Measurements from ENCODE around the gene STK40. TPM values are rescaled to one million over a fixed set of nuclear protein-coding genes. Genes with fewer than 3 reads are reported as not detected.

STK40 gene
- polyA plus RNA-seq, 2 of the 4 experiments (the other 2 are of a cell fraction): 6.0 to 8.9 TPM

DNA sequence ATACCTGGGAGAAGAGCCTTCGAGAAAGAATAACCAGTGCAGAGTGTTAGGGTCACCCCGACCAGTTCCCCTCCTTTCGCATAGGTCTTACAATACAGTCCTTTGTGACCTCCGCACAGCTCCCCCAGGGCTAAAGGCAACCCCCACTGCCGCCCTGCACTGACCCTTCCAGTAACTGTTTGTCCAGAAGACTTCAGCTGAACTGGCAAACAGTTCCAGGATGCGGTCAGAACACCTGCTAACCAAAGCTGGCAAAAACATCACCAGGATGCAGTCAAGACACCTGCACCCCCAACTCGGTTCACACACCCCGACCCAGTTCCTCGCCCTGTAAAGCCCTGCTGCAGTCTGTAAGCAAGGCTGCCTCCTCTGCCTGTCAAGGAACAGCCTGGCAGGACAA lies 55.9 kb downstream of the STK40 start:
- TF ChIP-seq RNF2 (IDR thresholded peaks at IDR 0.05; ENCODE audit: borderline replicate concordance, low read depth): no peak
- TF ChIP-seq, protein P1, sequence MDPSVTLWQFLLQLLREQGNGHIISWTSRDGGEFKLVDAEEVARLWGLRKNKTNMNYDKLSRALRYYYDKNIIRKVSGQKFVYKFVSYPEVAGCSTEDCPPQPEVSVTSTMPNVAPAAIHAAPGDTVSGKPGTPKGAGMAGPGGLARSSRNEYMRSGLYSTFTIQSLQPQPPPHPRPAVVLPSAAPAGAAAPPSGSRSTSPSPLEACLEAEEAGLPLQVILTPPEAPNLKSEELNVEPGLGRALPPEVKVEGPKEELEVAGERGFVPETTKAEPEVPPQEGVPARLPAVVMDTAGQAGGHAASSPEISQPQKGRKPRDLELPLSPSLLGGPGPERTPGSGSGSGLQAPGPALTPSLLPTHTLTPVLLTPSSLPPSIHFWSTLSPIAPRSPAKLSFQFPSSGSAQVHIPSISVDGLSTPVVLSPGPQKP (IDR thresholded peaks at IDR 0.05; ENCODE audit: low read depth, low read length): no peak
- no peak for TF ChIP-seq FOSL2 (IDR thresholded peaks at IDR 0.05)
- no peak for TF ChIP-seq FOSL2 (CRISPR knock-in tag; IDR thresholded peaks at IDR 0.05)
- TF ChIP-seq ESRRA (IDR thresholded peaks at IDR 0.05; ENCODE audit: borderline replicate concordance, low read length): no peak
- TF ChIP-seq, protein P2, sequence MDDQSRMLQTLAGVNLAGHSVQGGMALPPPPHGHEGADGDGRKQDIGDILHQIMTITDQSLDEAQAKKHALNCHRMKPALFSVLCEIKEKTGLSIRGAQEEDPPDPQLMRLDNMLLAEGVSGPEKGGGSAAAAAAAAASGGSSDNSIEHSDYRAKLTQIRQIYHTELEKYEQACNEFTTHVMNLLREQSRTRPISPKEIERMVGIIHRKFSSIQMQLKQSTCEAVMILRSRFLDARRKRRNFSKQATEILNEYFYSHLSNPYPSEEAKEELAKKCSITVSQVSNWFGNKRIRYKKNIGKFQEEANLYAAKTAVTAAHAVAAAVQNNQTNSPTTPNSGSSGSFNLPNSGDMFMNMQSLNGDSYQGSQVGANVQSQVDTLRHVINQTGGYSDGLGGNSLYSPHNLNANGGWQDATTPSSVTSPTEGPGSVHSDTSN (IDR thresholded peaks at IDR 0.05): no peak
- no peak for TF ChIP-seq HOXB13 (CRISPR knock-in tag; IDR thresholded peaks at IDR 0.05; ENCODE audit: low read depth)
- TF ChIP-seq KDM5A (IDR thresholded peaks at IDR 0.05): no peak
- TF ChIP-seq TFCP2L1 (CRISPR knock-in tag; IDR thresholded peaks at IDR 0.05): no peak
- no peaks in the 10 kb centered on the region for H3K9me3 ChIP-seq
- no peak overlapping the region for H3K4me2 ChIP-seq
- ChIA-PET CTCF (interaction anchor here (0.5 kb wide), 1 partner anchor 180 kb away, joined by 4 read pairs; no protein-coding TSS in a partner anchor), POLR2A (no interaction called here)
- FAIRE-seq (no peak), DNase-seq (ENCODE audit: low read depth in 1 of 2, low spot score in 1 of 2) (no peak), ATAC-seq (no peak)
- H3K4me1 ChIP-seq: no peaks in the 10 kb centered on the region
- WGBS (ENCODE audit: missing lambda C conversion rate): 85% methylated on average over 9 of the region's 9 CpGs
- no peak overlapping the region for H3K27ac ChIP-seq
- no peak overlapping the region for H3K4me3 ChIP-seq

DNA sequence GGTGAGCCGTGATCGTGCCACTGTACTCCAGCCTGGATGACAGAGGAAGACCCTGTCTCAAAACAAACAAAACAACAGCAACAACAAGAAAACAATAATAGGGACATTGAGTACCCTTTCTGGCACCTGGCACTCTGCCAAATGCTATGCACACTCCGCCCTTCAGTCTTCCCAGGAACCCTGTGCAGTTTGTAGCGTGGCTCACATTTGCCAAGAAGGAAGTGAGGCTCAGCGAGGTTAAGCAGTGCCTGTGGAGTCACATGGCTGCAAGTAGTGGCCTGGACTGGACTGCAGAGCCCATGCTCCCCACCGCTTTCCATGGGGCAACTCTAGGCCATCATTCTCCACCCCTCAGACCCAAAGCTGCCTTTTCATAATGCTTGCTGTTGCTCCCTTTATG lies 57.0 kb downstream of the STK40 start:
- DNase-seq (ENCODE audit: low read depth in 1 of 2, low spot score in 1 of 2) (no peak), FAIRE-seq (no peak), ATAC-seq (no peak)
- H3K27ac ChIP-seq: no peak overlapping the region
- ChIA-PET POLR2A (no interaction called here), CTCF (interaction anchor here (1.1 kb wide), 1 partner anchor 23 kb away, joined by 3 read pairs; no protein-coding TSS in a partner anchor)
- no peak overlapping the region for H3K4me3 ChIP-seq
- 75% methylated on average over 6 of the region's 6 CpGs for WGBS (ENCODE audit: missing lambda C conversion rate)
- H3K9me3 ChIP-seq: no peaks in the 10 kb centered on the region
- peaks cover 8% of the 10 kb centered on the region; the same call in 2 of the 3 replicates for H3K4me1 ChIP-seq
- TF ChIP-seq EHF (CRISPR knock-in tag; IDR thresholded peaks at IDR 0.05) (no peak), CHD2 (IDR thresholded peaks at IDR 0.05; ENCODE audit: low read length, partially characterized antibody) (no peak), NR3C1 (IDR thresholded peaks at IDR 0.05) (no peak), KDM1A (IDR thresholded peaks at IDR 0.05; ENCODE audit: low read depth) (no peak), ZC3H11A (IDR thresholded peaks at IDR 0.05) (no peak), RAD21 (conservative IDR thresholded peaks at IDR 0.05 in 1 of 2, IDR thresholded peaks at IDR 0.05 in 1 of 2) (no peak), EHMT2 (IDR thresholded peaks at IDR 0.05; ENCODE audit: low read depth) (no peak), JUNB (IDR thresholded peaks at IDR 0.05) (no peak), FOSL2 (IDR thresholded peaks at IDR 0.05) (no peak), FOSL2 (CRISPR knock-in tag; IDR thresholded peaks at IDR 0.05) (no peak)
- TF ChIP-seq, protein P1 (IDR thresholded peaks at IDR 0.05; ENCODE audit: low read depth, low read length): no peak
- TF ChIP-seq, protein P3, sequence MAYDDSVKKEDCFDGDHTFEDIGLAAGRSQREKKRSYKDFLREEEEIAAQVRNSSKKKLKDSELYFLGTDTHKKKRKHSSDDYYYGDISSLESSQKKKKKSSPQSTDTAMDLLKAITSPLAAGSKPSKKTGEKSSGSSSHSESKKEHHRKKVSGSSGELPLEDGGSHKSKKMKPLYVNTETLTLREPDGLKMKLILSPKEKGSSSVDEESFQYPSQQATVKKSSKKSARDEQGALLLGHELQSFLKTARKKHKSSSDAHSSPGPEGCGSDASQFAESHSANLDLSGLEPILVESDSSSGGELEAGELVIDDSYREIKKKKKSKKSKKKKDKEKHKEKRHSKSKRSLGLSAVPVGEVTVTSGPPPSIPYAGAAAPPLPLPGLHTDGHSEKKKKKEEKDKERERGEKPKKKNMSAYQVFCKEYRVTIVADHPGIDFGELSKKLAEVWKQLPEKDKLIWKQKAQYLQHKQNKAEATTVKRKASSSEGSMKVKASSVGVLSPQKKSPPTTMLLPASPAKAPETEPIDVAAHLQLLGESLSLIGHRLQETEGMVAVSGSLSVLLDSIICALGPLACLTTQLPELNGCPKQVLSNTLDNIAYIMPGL (CRISPR knock-in tag; IDR thresholded peaks at IDR 0.05; ENCODE audit: borderline replicate concordance): no peak
- no peak overlapping the region for H3K4me2 ChIP-seq

DNA sequence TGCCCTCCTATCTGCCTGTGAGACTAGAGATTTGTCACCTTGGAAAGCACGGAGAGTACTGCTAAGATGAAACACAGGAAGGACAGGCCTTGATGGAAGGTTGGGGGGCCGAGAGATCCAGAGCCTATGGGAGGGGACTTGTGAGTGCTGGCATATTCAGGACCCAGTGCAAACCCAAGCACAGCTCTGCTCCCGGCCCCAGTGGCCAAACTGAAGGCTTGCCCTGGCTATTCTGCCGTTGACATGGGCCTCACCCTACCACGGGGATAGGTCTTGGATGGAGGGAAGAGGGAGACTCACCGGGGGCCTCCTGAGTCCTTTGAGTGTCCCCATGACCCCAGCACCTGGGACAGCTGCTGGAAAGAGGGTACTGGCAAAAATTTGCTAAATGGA lies 57.6 kb downstream of the STK40 start:
- 65% methylated on average over 5 of the region's 6 CpGs for WGBS (ENCODE audit: missing lambda C conversion rate)
- no peak for ATAC-seq
- H3K27ac ChIP-seq: no peak overlapping the region
- CTCF ChIA-PET: interaction anchor here (1.1 kb wide), 1 partner anchor 23 kb away, joined by 3 read pairs; no protein-coding TSS in a partner anchor
- no peak for TF ChIP-seq HOXA7 (CRISPR knock-in tag; IDR thresholded peaks at IDR 0.05)
- no peak overlapping the region for H3K4me2 ChIP-seq
- H3K9me3 ChIP-seq: no peaks in the 10 kb centered on the region
- no peak for FAIRE-seq
- no peak for DNase-seq (ENCODE audit: low read depth in 1 of 2, low spot score in 1 of 2)
- H3K4me1 ChIP-seq: peaks cover 8% of the 10 kb centered on the region; the same call in 2 of the 3 replicates
- no peak overlapping the region for H3K4me3 ChIP-seq
- POLR2A ChIA-PET: no interaction called here

All from A549 (cell line).